HCT116 (cell line): ENCODE data around the gene EFNB2.

ENCODE experiments used
- CEBPB ChIP-seq: IDR thresholded peaks from 2 replicates; pipeline ENCODE4 v1.6.1; 2012; ENCODE audit warnings: low read depth
- CTCF ChIP-seq, 3 experiments: fragments of 200-600 bp in 1 of 3; sonication (generic) in 1 of 3; IDR thresholded peaks in 2 of 3; conservative IDR thresholded peaks in 1 of 3; 2 replicates each; pipeline ENCODE4 v1.5.1; 2012 to 2017; ENCODE audit warnings: low read depth in 2 of 3, low read length in 2 of 3, antibody characterized with exemption in 1 of 3, borderline replicate concordance in 1 of 3, control low read depth in 1 of 3, mild to moderate bottlenecking in 1 of 3, mixed read lengths in 1 of 3, mixed run types in 1 of 3, moderate library complexity in 1 of 3; ENCODE audit not compliant: insufficient read depth in 1 of 3
- EZH2 ChIP-seq: fragments of 200-600 bp; sonication (generic); IDR thresholded peaks from 2 replicates; pipeline ENCODE4 v1.6.1; 2017; ENCODE audit warnings: antibody characterized with exemption, mixed run types
- MAX ChIP-seq: IDR thresholded peaks from 2 replicates; pipeline ENCODE4 v1.6.1; 2012
- POLR2A ChIP-seq: IDR thresholded peaks from 2 replicates; pipeline ENCODE4 v1.7.0; 2011; ENCODE audit warnings: borderline replicate concordance; ENCODE audit not compliant: insufficient read depth, insufficient read length; ENCODE audit errors: extremely low read depth
- POLR2AphosphoS5 ChIP-seq: IDR thresholded peaks from 2 replicates; pipeline ENCODE4 v1.6.1; 2011; ENCODE audit warnings: mild to moderate bottlenecking, low read depth, low read length, moderate library complexity
- RAD21 ChIP-seq: IDR thresholded peaks from 2 replicates; pipeline ENCODE4 v1.6.1; 2012; ENCODE audit warnings: low read depth, mild to moderate bottlenecking
- REST ChIP-seq: IDR thresholded peaks from 2 replicates; pipeline ENCODE4 v1.6.1; 2012; ENCODE audit warnings: low read depth
- SP1 ChIP-seq: IDR thresholded peaks from 2 replicates; pipeline ENCODE4 v1.6.1; 2012; ENCODE audit warnings: low read depth
- SRF ChIP-seq: IDR thresholded peaks from 2 replicates; pipeline ENCODE4 v1.6.1; 2012; ENCODE audit warnings: low read depth
- ZFX ChIP-seq: fragments of 450-650 bp; IDR thresholded peaks from 2 replicates; pipeline ENCODE4 v1.6.1; 2017
- ZNF274 ChIP-seq: fragments of 200-500 bp; sonication (Bioruptor generic); IDR thresholded peaks from 2 replicates; pipeline ENCODE4 v1.6.1; 2014; ENCODE audit warnings: mild to moderate bottlenecking, low read depth, low read length, inconsistent platforms

- TF ChIP-seq RAD21: no peak
- TF ChIP-seq CTCF (IDR thresholded peaks at IDR 0.05 in 2 of 3, conservative IDR thresholded peaks at IDR 0.05 in 1 of 3; ENCODE audit: borderline replicate concordance in 1 of 3, insufficient read depth in 1 of 3, low read depth in 2 of 3, low read length in 2 of 3): no peak
- no peak for TF ChIP-seq EZH2
- no peak for TF ChIP-seq POLR2A
- TF ChIP-seq REST: no peak
- TF ChIP-seq POLR2AphosphoS5: no peak
- no peak for TF ChIP-seq MAX
- TF ChIP-seq ZNF274: no peak
- TF ChIP-seq SRF: no peak
- no peak for TF ChIP-seq SP1
- TF ChIP-seq CEBPB: no peak
- no peak for TF ChIP-seq ZFX
Observed at GRCh38 chr13:106522112-106522705, 13.3 kb downstream of the EFNB2 start.
